Measurements from ENCODE around the gene GMDS. TPM values are rescaled to one million over a fixed set of nuclear protein-coding genes. Genes with fewer than 3 reads are reported as not detected.

The GMDS gene
- polyA plus RNA-seq, 1 donor (not counting 4 experiments of a cell fraction or from before 2014, with no cell fraction given): 22.1 TPM

DNA sequence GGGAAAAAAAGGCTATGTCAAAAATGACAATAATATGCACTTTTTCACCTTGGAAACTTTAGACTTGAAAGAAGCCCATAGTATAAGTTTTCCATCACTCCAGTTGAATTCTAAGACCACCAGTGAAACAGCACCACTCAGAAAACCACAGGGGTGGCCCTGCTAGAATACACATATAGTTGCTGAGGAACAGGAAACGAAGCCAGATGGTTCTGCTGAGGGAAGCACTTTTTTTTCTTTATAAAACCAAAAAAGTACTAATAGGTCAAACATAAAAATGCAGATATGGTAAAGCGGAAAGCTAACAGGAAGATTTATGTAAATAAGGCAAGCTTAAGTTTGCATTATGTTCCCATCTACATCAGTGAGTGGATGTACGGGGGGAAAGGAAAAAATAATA is 331.8 kb downstream of the GMDS start:
- Histone ChIP-seq H3K27ac (ENCODE audit: control insufficient read depth, insufficient read depth, low read length) (no peak overlapping the region), H2AFZ (ENCODE audit: control insufficient read depth, low read length) (no peak overlapping the region), H3K36me3 (ENCODE audit: control insufficient read depth in 2 of 2, extremely low read depth in 1 of 2, insufficient read depth in 2 of 2, low read length in 2 of 2) (peaks cover 0 to 2% of the 10 kb centered on the region in 2 experiments), H4K20me1 (ENCODE audit: control insufficient read depth, extremely low read depth, insufficient read depth, low read length) (no peaks in the 10 kb centered on the region), H3K79me2 (ENCODE audit: control insufficient read depth, insufficient read depth, low read length) (no peaks in the 10 kb centered on the region), H3K9me3 (ENCODE audit: control insufficient read depth, low read depth, low read length) (no peaks in the 10 kb centered on the region), H3K9me1 (ENCODE audit: control insufficient read depth, extremely low read depth, insufficient read depth, low read length) (no peaks in the 10 kb centered on the region), H3K4me3 (ENCODE audit: control insufficient read depth in 2 of 3, extremely low read depth in 1 of 3, insufficient read depth in 2 of 3, low read depth in 1 of 3, low read length in 3 of 3) (no peak overlapping the region), H3K4me2 (ENCODE audit: control insufficient read depth, extremely low read depth, insufficient read depth, low read depth, low read length) (no peak overlapping the region), H3K4me1 (ENCODE audit: control insufficient read depth, extremely low read depth, insufficient read depth, low read length) (peaks cover 26% of the 10 kb centered on the region), H3K9ac (ENCODE audit: control insufficient read depth, extremely low read depth, insufficient read depth, low read length) (no peak overlapping the region), H3K27me3 (ENCODE audit: control insufficient read depth, extremely low read depth, insufficient read depth, low read length) (no peaks in the 10 kb centered on the region)
- DNase-seq (ENCODE audit: low read depth, low spot score) (no peak), FAIRE-seq (no peak)
- no peak for TF ChIP-seq EZH2 (IDR thresholded peaks at IDR 0.05; ENCODE audit: low read length)
- TF ChIP-seq, protein P1, sequence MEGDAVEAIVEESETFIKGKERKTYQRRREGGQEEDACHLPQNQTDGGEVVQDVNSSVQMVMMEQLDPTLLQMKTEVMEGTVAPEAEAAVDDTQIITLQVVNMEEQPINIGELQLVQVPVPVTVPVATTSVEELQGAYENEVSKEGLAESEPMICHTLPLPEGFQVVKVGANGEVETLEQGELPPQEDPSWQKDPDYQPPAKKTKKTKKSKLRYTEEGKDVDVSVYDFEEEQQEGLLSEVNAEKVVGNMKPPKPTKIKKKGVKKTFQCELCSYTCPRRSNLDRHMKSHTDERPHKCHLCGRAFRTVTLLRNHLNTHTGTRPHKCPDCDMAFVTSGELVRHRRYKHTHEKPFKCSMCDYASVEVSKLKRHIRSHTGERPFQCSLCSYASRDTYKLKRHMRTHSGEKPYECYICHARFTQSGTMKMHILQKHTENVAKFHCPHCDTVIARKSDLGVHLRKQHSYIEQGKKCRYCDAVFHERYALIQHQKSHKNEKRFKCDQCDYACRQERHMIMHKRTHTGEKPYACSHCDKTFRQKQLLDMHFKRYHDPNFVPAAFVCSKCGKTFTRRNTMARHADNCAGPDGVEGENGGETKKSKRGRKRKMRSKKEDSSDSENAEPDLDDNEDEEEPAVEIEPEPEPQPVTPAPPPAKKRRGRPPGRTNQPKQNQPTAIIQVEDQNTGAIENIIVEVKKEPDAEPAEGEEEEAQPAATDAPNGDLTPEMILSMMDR (optimal IDR thresholded peaks at IDR 0.05 in 1 of 3, IDR thresholded peaks at IDR 0.05 in 1 of 3, conservative IDR thresholded peaks at IDR 0.05 in 1 of 3; ENCODE audit: extremely low read depth in 1 of 3, insufficient read depth in 2 of 3, low read length in 3 of 3): no peak
- dilution Hi-C loops (cut with MboI; ENCODE audit: extremely low pct_ligation_motif_present, low sequenced_read_pairs): no loop called here

DNA sequence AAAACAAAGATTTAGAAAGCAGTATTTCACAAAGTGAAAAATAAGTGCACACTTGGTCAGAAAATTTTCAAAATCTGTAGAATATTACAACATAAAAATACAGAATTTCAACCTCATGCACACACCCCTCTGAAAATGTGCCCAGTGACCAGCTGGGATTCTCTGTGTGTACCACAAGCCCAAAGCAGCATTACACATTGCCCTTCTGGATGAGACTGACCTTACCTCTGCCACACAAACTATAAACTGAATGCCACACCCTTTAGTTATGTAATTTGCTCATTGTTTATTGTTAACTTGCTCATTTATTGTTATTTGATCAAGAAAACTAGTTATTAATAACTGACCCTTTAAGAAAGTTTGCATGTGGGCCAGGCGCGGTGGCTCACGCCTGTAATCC is 332.7 kb downstream of the GMDS start:
- dilution Hi-C loops (cut with MboI; ENCODE audit: extremely low pct_ligation_motif_present, low sequenced_read_pairs): no loop called here
- H3K27ac ChIP-seq (ENCODE audit: control insufficient read depth, insufficient read depth, low read length): no peak overlapping the region
- TF ChIP-seq, protein P1 (optimal IDR thresholded peaks at IDR 0.05 in 1 of 3, IDR thresholded peaks at IDR 0.05 in 1 of 3, conservative IDR thresholded peaks at IDR 0.05 in 1 of 3; ENCODE audit: extremely low read depth in 1 of 3, insufficient read depth in 2 of 3, low read length in 3 of 3): no peak
- TF ChIP-seq EZH2 (IDR thresholded peaks at IDR 0.05; ENCODE audit: low read length): no peak
- peaks cover 0 to 2% of the 10 kb centered on the region in 2 experiments for H3K36me3 ChIP-seq (ENCODE audit: control insufficient read depth in 2 of 2, extremely low read depth in 1 of 2, insufficient read depth in 2 of 2, low read length in 2 of 2)
- H3K27me3 ChIP-seq (ENCODE audit: control insufficient read depth, extremely low read depth, insufficient read depth, low read length): no peaks in the 10 kb centered on the region
- H3K9me1 ChIP-seq (ENCODE audit: control insufficient read depth, extremely low read depth, insufficient read depth, low read length): no peaks in the 10 kb centered on the region
- H3K4me2 ChIP-seq (ENCODE audit: control insufficient read depth, extremely low read depth, insufficient read depth, low read depth, low read length): no peak overlapping the region
- H4K20me1 ChIP-seq (ENCODE audit: control insufficient read depth, extremely low read depth, insufficient read depth, low read length): no peaks in the 10 kb centered on the region
- H2AFZ ChIP-seq (ENCODE audit: control insufficient read depth, low read length): no peak overlapping the region
- no peak overlapping the region for H3K4me3 ChIP-seq (ENCODE audit: control insufficient read depth in 2 of 3, extremely low read depth in 1 of 3, insufficient read depth in 2 of 3, low read depth in 1 of 3, low read length in 3 of 3)
- no peaks in the 10 kb centered on the region for H3K9me3 ChIP-seq (ENCODE audit: control insufficient read depth, low read depth, low read length)
- FAIRE-seq: no peak
- no peak for DNase-seq (ENCODE audit: low read depth, low spot score)
- H3K9ac ChIP-seq (ENCODE audit: control insufficient read depth, extremely low read depth, insufficient read depth, low read length): no peak overlapping the region
- no peaks in the 10 kb centered on the region for H3K79me2 ChIP-seq (ENCODE audit: control insufficient read depth, insufficient read depth, low read length)
- peaks cover 17% of the 10 kb centered on the region for H3K4me1 ChIP-seq (ENCODE audit: control insufficient read depth, extremely low read depth, insufficient read depth, low read length)

All from keratinocyte (primary cell).